Activated naive CD4-positive, alpha-beta T cell treated with anti-CD3 and anti-CD28 coated beads, Interleukin-2, amount 50 U/mL, for 72 hours (primary cell): ENCODE data around the gene FGD4. TPM values are rescaled to one million over a fixed set of nuclear protein-coding genes. Genes with fewer than 3 reads are reported as not detected.

Experiments used
- ATAC-seq, 2 donors: fragments of 150-1000 bp; cut with Tn5 transposase; 2 replicates each; pipeline ENCODE4 v1.10.0; 2021; ENCODE audit warnings: mild to moderate bottlenecking in 2 of 2, moderate library complexity in 2 of 2
- DNase-seq, 2 donors: peaks; one replicate each; pipeline ENCODE4 v3.0.0; 2021 to 2022; ENCODE audit warnings: low spot score in 2 of 2
- H3K27ac Mint-ChIP-seq, 2 donors: one replicate each; pipeline ENCODE4 v1.8.0; 2022; ENCODE audit warnings: mild to moderate bottlenecking in 2 of 2, mixed read lengths in 2 of 2
- H3K36me3 Mint-ChIP-seq, 2 donors: one replicate each; pipeline ENCODE4 v1.8.0; 2022; ENCODE audit warnings: mixed read lengths in 2 of 2
- H3K9me3 Mint-ChIP-seq, 2 donors: one replicate each; pipeline ENCODE4 v1.8.0; 2022; ENCODE audit warnings: mixed read lengths in 2 of 2
- total RNA-seq, 2 donors: library from RNA; stranded (reverse); gene quantifications; one replicate each; pipeline ENCODE4 v1.2.3, GENCODE V29; 2022

The FGD4 gene
- total RNA-seq, 2 donors from 2014 or later = 0.11 to 0.66 TPM

GRCh38 chr12:32587581-32588495, 188.5 kb downstream of the FGD4 start:
- ATAC-seq = no peak
- Mint-ChIP-seq H3K36me3 (peaks cover 0 to 18% of the 10 kb centered on the region in 2 donors), H3K27ac (peak overlapping the region in 1 of 2 donors; percentile 62), H3K9me3 (peaks cover 0 to 12% of the 10 kb centered on the region in 2 donors)
- no peak for DNase-seq

- ATAC-seq = no peak
- Mint-ChIP-seq H3K36me3 (peaks cover 0 to 18% of the 10 kb centered on the region in 2 donors), H3K27ac (peak overlapping the region; percentile 59 to 62), H3K9me3 (peaks cover 0 to 12% of the 10 kb centered on the region in 2 donors)
- no peak for DNase-seq
Measured at GRCh38 chr12:32588604-32589003, 189.2 kb downstream of the FGD4 start.

GRCh38 chr12:32589165-32589865, 190.0 kb downstream of the FGD4 start:
- ATAC-seq (peak; percentile 79 to 86), DNase-seq (no peak)
- Mint-ChIP-seq H3K36me3 (peaks cover 0 to 18% of the 10 kb centered on the region in 2 donors), H3K27ac (peak overlapping the region; percentile 59 to 62), H3K9me3 (peaks cover 0 to 12% of the 10 kb centered on the region in 2 donors)

GRCh38 chr12:32595251-32595650, 195.9 kb downstream of the FGD4 start:
- H3K27ac Mint-ChIP-seq = no peak overlapping the region
- no peak for DNase-seq
- H3K36me3 Mint-ChIP-seq = no peaks in the 10 kb centered on the region
- no peak for ATAC-seq
- H3K9me3 Mint-ChIP-seq = no peaks in the 10 kb centered on the region

- H3K27ac Mint-ChIP-seq = no peak overlapping the region
- H3K36me3 Mint-ChIP-seq = no peaks in the 10 kb centered on the region
- no peak for DNase-seq
- ATAC-seq = no peak
- H3K9me3 Mint-ChIP-seq = no peaks in the 10 kb centered on the region
Measured at GRCh38 chr12:32596030-32596429, 196.7 kb downstream of the FGD4 start.

- ATAC-seq = peak in 1 of 2 donors; percentile 77
- Mint-ChIP-seq H3K27ac (no peak overlapping the region), H3K9me3 (no peaks in the 10 kb centered on the region), H3K36me3 (no peaks in the 10 kb centered on the region)
- DNase-seq = no peak
Measured at GRCh38 chr12:32598688-32599087, 199.3 kb downstream of the FGD4 start.

- DNase-seq = no peak
- no peak for ATAC-seq
Measured at GRCh38 chr12:32600681-32601080, 201.3 kb downstream of the FGD4 start.

GRCh38 chr12:32603071-32603470, 203.7 kb downstream of the FGD4 start:
- DNase-seq (no peak), ATAC-seq (no peak)
- Mint-ChIP-seq H3K9me3 (no peaks in the 10 kb centered on the region), H3K27ac (no peak overlapping the region), H3K36me3 (no peaks in the 10 kb centered on the region)

More at GRCh38 chr12:32600681-32601080, 201.3 kb downstream of the FGD4 start:
- Mint-ChIP-seq H3K27ac (no peak overlapping the region), H3K36me3 (no peaks in the 10 kb centered on the region), H3K9me3 (no peaks in the 10 kb centered on the region)

- DNase-seq (peak in 1 of 2 donors; percentile 55), ATAC-seq (peak; percentile 99 to 100)
- H3K9me3 Mint-ChIP-seq = no peaks in the 10 kb centered on the region
- H3K27ac Mint-ChIP-seq = peak overlapping the region in 1 of 2 donors; percentile 21
- H3K36me3 Mint-ChIP-seq = no peaks in the 10 kb centered on the region
Measured at GRCh38 chr12:32603858-32604257, 204.5 kb downstream of the FGD4 start.

GRCh38 chr12:32604565-32604964, 205.2 kb downstream of the FGD4 start:
- Mint-ChIP-seq H3K27ac (peak overlapping the region in 1 of 2 donors; percentile 21), H3K36me3 (no peaks in the 10 kb centered on the region), H3K9me3 (no peaks in the 10 kb centered on the region)
- DNase-seq = no peak
- ATAC-seq = peak in 1 of 2 donors; percentile 1

GRCh38 chr12:32605326-32606095, 206.2 kb downstream of the FGD4 start:
- peak overlapping the region in 1 of 2 donors; percentile 9 for H3K27ac Mint-ChIP-seq
- DNase-seq (no peak), ATAC-seq (no peak)
- no peaks in the 10 kb centered on the region for H3K9me3 Mint-ChIP-seq
- no peaks in the 10 kb centered on the region for H3K36me3 Mint-ChIP-seq

- Mint-ChIP-seq H3K27ac (peak overlapping the region in 1 of 2 donors; percentile 2), H3K36me3 (no peaks in the 10 kb centered on the region), H3K9me3 (no peaks in the 10 kb centered on the region)
- no peak for ATAC-seq
- DNase-seq = no peak
Measured at GRCh38 chr12:32606443-32606842, 207.1 kb downstream of the FGD4 start.

GRCh38 chr12:32609966-32610365, 210.6 kb downstream of the FGD4 start:
- no peaks in the 10 kb centered on the region for H3K9me3 Mint-ChIP-seq
- no peaks in the 10 kb centered on the region for H3K36me3 Mint-ChIP-seq
- ATAC-seq (no peak), DNase-seq (no peak)
- H3K27ac Mint-ChIP-seq = no peak overlapping the region

- Mint-ChIP-seq H3K27ac (no peak overlapping the region), H3K36me3 (no peaks in the 10 kb centered on the region), H3K9me3 (no peaks in the 10 kb centered on the region)
- no peak for DNase-seq
- no peak for ATAC-seq
Measured at GRCh38 chr12:32611986-32612385, 212.6 kb downstream of the FGD4 start.

- H3K9me3 Mint-ChIP-seq = no peaks in the 10 kb centered on the region
- H3K27ac Mint-ChIP-seq = no peak overlapping the region
- ATAC-seq (no peak), DNase-seq (no peak)
- no peaks in the 10 kb centered on the region for H3K36me3 Mint-ChIP-seq
Measured at GRCh38 chr12:32612658-32613614, 213.6 kb downstream of the FGD4 start.

GRCh38 chr12:32615441-32615840, 216.1 kb downstream of the FGD4 start:
- H3K36me3 Mint-ChIP-seq = no peaks in the 10 kb centered on the region
- no peak overlapping the region for H3K27ac Mint-ChIP-seq
- no peaks in the 10 kb centered on the region for H3K9me3 Mint-ChIP-seq
- DNase-seq (no peak), ATAC-seq (no peak)
